SU-DHL-6 (cell line): Measurements from ENCODE around the gene SLC41A3.

Source experiments
- H2AFZ ChIP-seq: fragments of 200-600 bp; sonication (generic); 2 replicates; pipeline ENCODE4 v1.6.1; 2014; ENCODE audit warnings: low read depth, mild to moderate bottlenecking, moderate library complexity, mixed read lengths, antibody characterized with exemption, low read length; ENCODE audit not compliant: severe bottlenecking
- H3F3A ChIP-seq: fragments of 200-600 bp; shearing (Covaris generic); 2 replicates; pipeline ENCODE4 v1.6.0; 2016; ENCODE audit warnings: antibody characterized with exemption, mild to moderate bottlenecking; ENCODE audit not compliant: insufficient read depth
- H3K27ac ChIP-seq: fragments of 200-600 bp; sonication (generic); 2 replicates; pipeline ENCODE4 v1.5.1; 2016; ENCODE audit warnings: low read depth, mild to moderate bottlenecking, low read length, moderate library complexity, mixed read lengths
- H3K27me3 ChIP-seq: fragments of 200-600 bp; sonication (generic), shearing (Covaris generic); 2 replicates; pipeline ENCODE4 v1.6.0; 2014; ENCODE audit warnings: mild to moderate bottlenecking, low read length
- H3K36me3 ChIP-seq: fragments of 200-600 bp; sonication (generic); 2 replicates; pipeline ENCODE4 v1.6.1; 2014; ENCODE audit warnings: mild to moderate bottlenecking, low read length, mixed read lengths
- H3K4me2 ChIP-seq: fragments of 300-600, 200-600 bp; shearing (Covaris generic), sonication (generic); 2 replicates; pipeline ENCODE4 v1.6.0; 2014; ENCODE audit warnings: low read length, low read depth, mild to moderate bottlenecking; ENCODE audit not compliant: poor library complexity, severe bottlenecking
- H3K4me3 ChIP-seq: fragments of 200-600 bp; sonication (generic); 2 replicates; pipeline ENCODE4 v1.5.1; 2014; ENCODE audit warnings: antibody characterized with exemption, low read length, mild to moderate bottlenecking, mixed read lengths; ENCODE audit not compliant: insufficient read depth, poor library complexity, severe bottlenecking
- H3K79me2 ChIP-seq: fragments of 200-600 bp; sonication (generic); 2 replicates; pipeline ENCODE4 v1.6.1; 2014; ENCODE audit warnings: mild to moderate bottlenecking, low read length, moderate library complexity; ENCODE audit not compliant: insufficient read depth
- H3K9ac ChIP-seq: fragments of 200-600 bp; sonication (generic); 2 replicates; pipeline ENCODE4 v1.7.0; 2014; ENCODE audit warnings: mild to moderate bottlenecking, low read length
- H3K9me2 ChIP-seq: fragments of 200-600 bp; sonication (generic); replicated peaks from 2 replicates; pipeline ENCODE4 v1.6.1; 2014; ENCODE audit warnings: low read length; ENCODE audit not compliant: insufficient read depth
- H3K9me3 ChIP-seq: fragments of 200-600 bp; sonication (generic); 2 replicates; pipeline ENCODE4 v1.6.1; 2014; ENCODE audit warnings: low read length, mixed read lengths; ENCODE audit not compliant: insufficient read depth
- H4K20me1 ChIP-seq: fragments of 200-600 bp; sonication (generic); 2 replicates; pipeline ENCODE4 v1.6.1; 2014; ENCODE audit warnings: low read depth, mild to moderate bottlenecking, antibody characterized with exemption, low read length, moderate library complexity, mixed read lengths
- EZH2phosphoT487 ChIP-seq: fragments of 200-600 bp; sonication (generic), shearing (Covaris generic); conservative IDR thresholded peaks from 2 replicates; pipeline ENCODE4 v1.6.1; 2018; ENCODE audit warnings: mild to moderate bottlenecking, antibody characterized with exemption, low read length, moderate library complexity, mixed read lengths
- TF ChIP-seq, protein P1 (sequence below): fragments of 200-600 bp; sonication (generic); IDR thresholded peaks from one replicate; pipeline ENCODE4 v1.5.1; 2017; ENCODE audit warnings: antibody characterized with exemption, mild to moderate bottlenecking, low read length, moderate library complexity; ENCODE audit not compliant: insufficient read depth, poor library complexity, severe bottlenecking

Gene SLC41A3

DNA sequence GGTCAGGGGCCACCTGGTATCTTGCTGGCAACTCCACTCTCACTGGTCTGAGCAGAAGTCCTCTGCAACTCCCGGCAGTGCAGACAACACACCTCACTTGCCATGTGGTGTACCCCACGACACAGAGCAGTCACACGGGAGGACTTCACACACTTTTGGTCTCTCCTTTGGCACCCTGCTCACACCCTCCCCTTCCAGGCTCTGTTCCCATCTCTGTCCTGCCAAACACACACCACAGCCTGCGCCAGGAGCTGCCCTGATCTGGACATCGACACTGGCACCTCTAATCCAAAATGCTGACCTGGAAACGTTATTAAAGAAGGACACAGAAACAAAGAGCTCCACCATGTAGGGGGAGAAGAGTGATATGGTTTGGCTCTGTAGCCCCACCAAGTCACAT is 57.2 kb downstream of the SLC41A3 start:
- no peaks in the 10 kb centered on the region for H3K79me2 ChIP-seq
- H3K9me3 ChIP-seq = peaks cover 14% of the 10 kb centered on the region; the same call in 1 of the 2 replicates
- H3K36me3 ChIP-seq = no peaks in the 10 kb centered on the region
- no peak overlapping the region for H3K4me3 ChIP-seq
- no peaks in the 10 kb centered on the region for H3F3A ChIP-seq
- H3K27ac ChIP-seq = no peak overlapping the region
- H3K9ac ChIP-seq = no peak overlapping the region
- no peaks in the 10 kb centered on the region for H3K9me2 ChIP-seq
- H3K4me2 ChIP-seq = no peak overlapping the region
- H2AFZ ChIP-seq = no peak overlapping the region
- TF ChIP-seq, protein P1, sequence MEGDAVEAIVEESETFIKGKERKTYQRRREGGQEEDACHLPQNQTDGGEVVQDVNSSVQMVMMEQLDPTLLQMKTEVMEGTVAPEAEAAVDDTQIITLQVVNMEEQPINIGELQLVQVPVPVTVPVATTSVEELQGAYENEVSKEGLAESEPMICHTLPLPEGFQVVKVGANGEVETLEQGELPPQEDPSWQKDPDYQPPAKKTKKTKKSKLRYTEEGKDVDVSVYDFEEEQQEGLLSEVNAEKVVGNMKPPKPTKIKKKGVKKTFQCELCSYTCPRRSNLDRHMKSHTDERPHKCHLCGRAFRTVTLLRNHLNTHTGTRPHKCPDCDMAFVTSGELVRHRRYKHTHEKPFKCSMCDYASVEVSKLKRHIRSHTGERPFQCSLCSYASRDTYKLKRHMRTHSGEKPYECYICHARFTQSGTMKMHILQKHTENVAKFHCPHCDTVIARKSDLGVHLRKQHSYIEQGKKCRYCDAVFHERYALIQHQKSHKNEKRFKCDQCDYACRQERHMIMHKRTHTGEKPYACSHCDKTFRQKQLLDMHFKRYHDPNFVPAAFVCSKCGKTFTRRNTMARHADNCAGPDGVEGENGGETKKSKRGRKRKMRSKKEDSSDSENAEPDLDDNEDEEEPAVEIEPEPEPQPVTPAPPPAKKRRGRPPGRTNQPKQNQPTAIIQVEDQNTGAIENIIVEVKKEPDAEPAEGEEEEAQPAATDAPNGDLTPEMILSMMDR = no peak
- TF ChIP-seq EZH2phosphoT487 = no peak
- no peaks in the 10 kb centered on the region for H4K20me1 ChIP-seq
- H3K27me3 ChIP-seq = no peaks in the 10 kb centered on the region

DNA sequence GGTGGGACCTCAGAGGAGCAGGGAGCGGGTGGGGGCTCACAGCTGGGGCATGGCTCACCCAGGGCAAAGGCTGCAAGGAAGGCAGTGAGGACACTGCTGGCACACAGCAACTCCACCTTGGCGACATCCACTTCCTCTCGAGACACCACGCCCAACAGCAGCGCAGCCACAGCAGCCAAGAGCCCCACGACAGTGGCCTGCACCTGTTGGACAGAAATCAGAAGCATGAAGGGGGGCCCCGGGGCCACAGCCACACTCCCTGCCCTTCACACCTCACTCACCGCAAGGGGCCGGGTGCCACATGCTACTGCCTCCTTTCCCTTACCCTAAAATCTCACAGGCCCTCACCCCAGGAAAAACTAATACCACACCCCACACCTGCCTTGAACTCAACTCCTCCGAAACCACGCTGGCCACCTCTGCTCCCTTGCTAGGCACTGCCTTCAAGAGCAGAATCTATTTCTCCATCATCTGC is 57.6 kb downstream of the SLC41A3 start:
- Histone ChIP-seq H3K9me3 (peaks cover 14% of the 10 kb centered on the region; the same call in 1 of the 2 replicates), H3K27ac (no peak overlapping the region), H3K9me2 (no peaks in the 10 kb centered on the region)

DNA sequence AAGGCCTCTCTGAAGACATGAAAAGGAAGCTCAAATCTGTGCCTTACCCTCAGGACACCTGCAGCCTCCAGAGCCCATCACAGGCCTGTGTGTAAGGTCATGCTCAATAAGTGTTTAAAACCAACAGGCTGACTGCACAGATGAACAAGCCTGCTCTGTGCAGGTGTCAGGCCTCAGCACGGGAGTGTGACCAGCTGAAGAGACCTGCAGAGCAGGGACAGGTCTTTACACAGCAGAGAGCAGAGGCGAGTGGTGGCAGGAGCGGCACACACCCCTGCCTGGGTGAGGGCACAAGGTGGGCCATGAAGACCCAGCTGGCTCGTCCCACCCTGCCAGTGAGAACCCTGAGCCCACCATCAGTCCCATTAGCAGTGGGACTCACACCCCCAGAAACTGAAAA is 58.1 kb downstream of the SLC41A3 start:
- H3F3A ChIP-seq = no peaks in the 10 kb centered on the region
- no peaks in the 10 kb centered on the region for H3K36me3 ChIP-seq
- TF ChIP-seq, protein P1 = no peak
- TF ChIP-seq EZH2phosphoT487 = no peak

More for the DNA sequence above, 57.6 kb downstream of the SLC41A3 start:
- Histone ChIP-seq H3K79me2 (no peaks in the 10 kb centered on the region), H3K4me2 (no peak overlapping the region), H2AFZ (no peak overlapping the region), H3K36me3 (no peaks in the 10 kb centered on the region), H3K9ac (no peak overlapping the region), H4K20me1 (no peaks in the 10 kb centered on the region), H3K27me3 (no peaks in the 10 kb centered on the region), H3K4me3 (no peak overlapping the region), H3F3A (no peaks in the 10 kb centered on the region)
- TF ChIP-seq EZH2phosphoT487 = no peak
- TF ChIP-seq, protein P1 = no peak

More for the DNA sequence above, 58.1 kb downstream of the SLC41A3 start:
- no peaks in the 10 kb centered on the region for H3K79me2 ChIP-seq
- no peaks in the 10 kb centered on the region for H3K27me3 ChIP-seq
- no peak overlapping the region for H2AFZ ChIP-seq
- no peak overlapping the region for H3K4me3 ChIP-seq
- no peaks in the 10 kb centered on the region for H4K20me1 ChIP-seq
- H3K27ac ChIP-seq = no peak overlapping the region
- no peak overlapping the region for H3K4me2 ChIP-seq
- H3K9me3 ChIP-seq = peaks cover 14% of the 10 kb centered on the region; the same call in 1 of the 2 replicates
- no peaks in the 10 kb centered on the region for H3K9me2 ChIP-seq
- no peak overlapping the region for H3K9ac ChIP-seq
